Measurements from ENCODE around the gene TCTN3. TPM values are rescaled to one million over a fixed set of nuclear protein-coding genes. Genes with fewer than 3 reads are reported as not detected.

Gene TCTN3
- total RNA-seq, 1 experiment from 2014 or later, result 41.7 TPM

GRCh38 chr10:95657250-95657649 is 36.5 kb downstream of the TCTN3 start:
- ChIA-PET RAD21 (ENCODE audit: low non-redundant PET in 1 of 2, low total read pairs in 2 of 2, uncharacterized antibody in 2 of 2, unreplicated experiment in 2 of 2) (no interaction called here), CTCF (interaction anchor here (0.8 kb wide), 1 partner anchor 56 kb away, joined by 3 read pairs; no protein-coding TSS in a partner anchor), POLR2A (no interaction called here)
- peak overlapping the region; percentile 78 for H3K9ac ChIP-seq (ENCODE audit: low read length)
- peaks cover 4 to 10% of the 10 kb centered on the region in 2 experiments; a peak in 3 of 4 replicates for H3K36me3 ChIP-seq (ENCODE audit: control insufficient read depth in 1 of 2, insufficient read depth in 2 of 2, low read length in 2 of 2)
- intact Hi-C loops (cut with micrococcal nuclease), result no loop called here
- peak overlapping the region; percentile 28 for H2AFZ ChIP-seq (ENCODE audit: low read depth, low read length, poor library complexity, severe bottlenecking)
- peak overlapping the region; percentile 92 for H3K4me2 ChIP-seq (ENCODE audit: low read length)
- H3K27ac ChIP-seq (ENCODE audit: low read depth, low read length), result no peak overlapping the region
- peaks cover 0 to 12% of the 10 kb centered on the region in 2 experiments; a peak in 2 of 4 replicates for H3K4me1 ChIP-seq (ENCODE audit: control insufficient read depth in 1 of 2, insufficient read depth in 2 of 2, low read length in 2 of 2)
- TF ChIP-seq YY1 (IDR thresholded peaks at IDR 0.05; ENCODE audit: extremely low read depth, insufficient replicate concordance, low read depth, low read length) (no peak), FOSL1 (IDR thresholded peaks at IDR 0.05; ENCODE audit: low read depth) (no peak)
- H3K9me2 ChIP-seq (ENCODE audit: insufficient read depth), result no peaks in the 10 kb centered on the region
- ATAC-seq (no peak), DNase-seq (ENCODE audit: low read depth, low spot score) (no peak)
- H3K27me3 ChIP-seq (ENCODE audit: insufficient read depth, low read length), result no peaks in the 10 kb centered on the region
- no peaks in the 10 kb centered on the region for H3K9me3 ChIP-seq (ENCODE audit: control insufficient read depth in 1 of 2, insufficient read depth in 1 of 2, low read depth in 1 of 2, low read length in 2 of 2)
- no TSS peak for BruUV-seq (replicated peaks)
- H3K4me3 ChIP-seq (replicated peaks in 1 of 2; ENCODE audit: low read depth in 1 of 2, low read length in 2 of 2), result peak overlapping the region; percentile 80 to 86
- peaks cover 37% of the 10 kb centered on the region for H3K79me2 ChIP-seq (ENCODE audit: insufficient read depth, low read length)
- H4K20me1 ChIP-seq (ENCODE audit: insufficient read depth), result no peaks in the 10 kb centered on the region

GRCh38 chr10:95656291-95657164 is 37.2 kb downstream of the TCTN3 start, which contains the start of gene ALDH18A1:
TSS of gene ALDH18A1 (minus strand) at chr10:95656711. CDS start at chr10:95653377, 3,334 bp downstream.
- Histone ChIP-seq H3K4me2 (ENCODE audit: low read length) (peak within 1 kb of the TSS; percentile 92), H4K20me1 (ENCODE audit: insufficient read depth) (no peaks in the 10 kb centered on the region), H3K36me3 (ENCODE audit: control insufficient read depth in 1 of 2, insufficient read depth in 2 of 2, low read length in 2 of 2) (peaks cover 10 to 17% of the 10 kb centered on the region in 2 experiments), H3K4me1 (ENCODE audit: control insufficient read depth in 1 of 2, insufficient read depth in 2 of 2, low read length in 2 of 2) (peaks cover 0 to 12% of the 10 kb centered on the region in 2 experiments; a peak in 2 of 4 replicates), H3K9me3 (ENCODE audit: control insufficient read depth in 1 of 2, insufficient read depth in 1 of 2, low read depth in 1 of 2, low read length in 2 of 2) (no peaks in the 10 kb centered on the region; a peak in 1 of 4 replicates), H3K9me2 (ENCODE audit: insufficient read depth) (no peaks in the 10 kb centered on the region), H3K4me3 (replicated peaks in 1 of 2; ENCODE audit: low read depth in 1 of 2, low read length in 2 of 2) (peak within 1 kb of the TSS; percentile 80 to 86), H3K79me2 (ENCODE audit: insufficient read depth, low read length) (peaks cover 44% of the 10 kb centered on the region), H3K27me3 (ENCODE audit: insufficient read depth, low read length) (no peaks in the 10 kb centered on the region), H2AFZ (ENCODE audit: low read depth, low read length, poor library complexity, severe bottlenecking) (peak within 1 kb of the TSS; percentile 28), H3K9ac (ENCODE audit: low read length) (peak within 1 kb of the TSS; percentile 78), H3K27ac (ENCODE audit: low read depth, low read length) (peak within 1 kb of the TSS; percentile 74)
- intact Hi-C loops (cut with micrococcal nuclease), result no loop called here
- POLR2A ChIA-PET, result no interaction called here
- DNase-seq (ENCODE audit: low read depth, low spot score), result peak; percentile 83
- CTCF ChIA-PET, result interaction anchor here (0.8 kb wide), 1 partner anchor 55 kb away, joined by 3 read pairs; no protein-coding TSS in a partner anchor
- peak; percentile 95 for ATAC-seq
- BruUV-seq (replicated peaks), result no TSS peak
- RAD21 ChIA-PET (ENCODE audit: low non-redundant PET in 1 of 2, low total read pairs in 2 of 2, uncharacterized antibody in 2 of 2, unreplicated experiment in 2 of 2), result no interaction called here
- TF ChIP-seq POLR2AphosphoS5 (IDR thresholded peaks at IDR 0.05; ENCODE audit: low read depth, low read length) (peak; percentile 49), SP1 (IDR thresholded peaks at IDR 0.05; ENCODE audit: low read depth) (peak; percentile 25; the same call in 1 of the 2 replicates), MAX (IDR thresholded peaks at IDR 0.05) (peak; percentile 97), EZH2phosphoT487 (IDR thresholded peaks at IDR 0.05; ENCODE audit: borderline replicate concordance) (no peak), ZFX (IDR thresholded peaks at IDR 0.05) (peak; percentile 90), EZH2 (IDR thresholded peaks at IDR 0.05) (no peak), POLR2A (IDR thresholded peaks at IDR 0.05; ENCODE audit: borderline replicate concordance, extremely low read depth, insufficient read depth, insufficient read length) (peak; percentile 50), CTCF (IDR thresholded peaks at IDR 0.05 in 2 of 3, conservative IDR thresholded peaks at IDR 0.05 in 1 of 3; ENCODE audit: borderline replicate concordance in 1 of 3, insufficient read depth in 1 of 3, low read depth in 2 of 3, low read length in 2 of 3) (no peak), FOSL1 (IDR thresholded peaks at IDR 0.05; ENCODE audit: low read depth) (no peak), SRF (IDR thresholded peaks at IDR 0.05; ENCODE audit: low read depth) (no peak), ATF3 (IDR thresholded peaks at IDR 0.05) (no peak), RAD21 (IDR thresholded peaks at IDR 0.05; ENCODE audit: low read depth) (no peak), JUND (IDR thresholded peaks at IDR 0.05) (no peak), ELF1 (IDR thresholded peaks at IDR 0.05; ENCODE audit: borderline replicate concordance, low read depth) (no peak), TCF7L2 (IDR thresholded peaks at IDR 0.05; ENCODE audit: borderline replicate concordance, extremely low read depth, insufficient read depth, insufficient read length) (peak; percentile 60), CBX3 (IDR thresholded peaks at IDR 0.05; ENCODE audit: low read depth) (no peak), EGR1 (IDR thresholded peaks at IDR 0.05; ENCODE audit: low read depth) (peak; percentile 78), YY1 (IDR thresholded peaks at IDR 0.05; ENCODE audit: extremely low read depth, insufficient replicate concordance, low read depth, low read length) (no peak)
